GM12872 (cell line): ENCODE data around the gene TNFAIP2.

ENCODE experiments used
- CTCF ChIP-seq: IDR thresholded peaks from 3 replicates; pipeline ENCODE4 v1.5.1; 2011; ENCODE audit warnings: low read depth, mild to moderate bottlenecking, low read length, moderate library complexity; ENCODE audit not compliant: insufficient read depth

TNFAIP2 gene

GRCh38 chr14:103101963-103102688 lies 21.1 kb upstream of the TNFAIP2 start:
- no peak for TF ChIP-seq CTCF

- TF ChIP-seq CTCF: no peak
Observed at GRCh38 chr14:103102689-103103260, 20.5 kb upstream of the TNFAIP2 start.

DNA sequence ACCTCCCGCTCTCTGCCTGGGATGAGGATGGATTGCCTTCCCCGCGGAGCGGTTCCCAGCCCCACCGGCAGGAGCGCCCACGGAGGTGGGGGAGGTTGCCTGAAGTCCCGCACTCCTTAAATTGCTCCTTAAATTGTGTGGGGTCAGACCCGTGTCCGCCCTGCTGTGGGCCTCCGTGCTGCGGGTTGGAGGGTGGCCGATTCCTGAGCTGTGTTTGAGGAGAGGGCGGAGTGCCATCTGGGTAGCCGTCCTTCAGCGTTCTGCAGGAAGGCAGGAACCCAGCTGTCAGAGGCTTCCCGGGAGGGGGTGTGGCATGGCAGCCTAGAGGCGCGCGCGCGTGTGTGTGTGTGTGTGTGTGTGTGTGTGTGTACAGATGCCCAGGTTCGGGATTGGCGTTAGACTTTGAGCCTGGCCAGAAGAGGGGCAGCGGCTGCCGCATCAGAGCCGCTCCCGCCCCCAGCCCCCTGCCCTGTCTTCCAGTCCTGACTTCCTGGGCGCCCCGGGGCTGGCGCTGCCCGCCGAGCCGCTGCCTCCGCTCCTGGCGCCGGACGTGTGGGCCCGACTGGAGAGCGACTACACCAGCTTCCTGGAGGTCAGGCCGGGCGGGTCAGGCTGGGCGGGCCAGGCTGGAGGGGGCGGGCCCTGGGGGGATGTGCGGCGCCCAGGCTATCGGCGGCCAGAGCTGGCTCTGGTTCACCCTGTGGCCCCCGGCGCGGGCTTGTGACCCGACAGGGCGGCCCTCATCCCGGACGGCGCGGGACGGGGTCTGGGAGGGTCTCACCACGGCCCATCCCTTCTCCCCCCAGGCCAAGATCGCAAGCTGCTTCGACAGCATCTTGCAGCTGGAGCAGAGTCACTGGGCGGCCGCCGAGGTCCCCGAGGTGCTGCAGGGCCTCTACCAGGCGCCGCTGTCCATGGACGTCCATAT lies 19.5 kb upstream of the TNFAIP2 start:
- TF ChIP-seq CTCF: no peak

DNA sequence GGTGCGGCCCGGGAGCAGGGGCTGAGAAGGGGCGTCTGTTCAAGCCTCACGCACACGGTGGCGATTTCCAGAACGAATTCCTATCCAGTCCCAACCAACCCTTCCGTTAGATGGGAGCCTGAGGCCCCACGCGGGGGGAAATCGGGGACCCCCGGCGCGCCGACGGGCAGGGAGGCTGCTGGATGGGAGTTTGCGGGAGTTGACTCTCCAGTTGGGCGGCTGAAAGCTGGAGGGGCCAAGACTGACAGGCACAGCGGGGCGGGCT lies 18.9 kb upstream of the TNFAIP2 start:
- no peak for TF ChIP-seq CTCF

GRCh38 chr14:103104654-103105452 lies 18.4 kb upstream of the TNFAIP2 start:
- TF ChIP-seq CTCF: peak; percentile 97

DNA sequence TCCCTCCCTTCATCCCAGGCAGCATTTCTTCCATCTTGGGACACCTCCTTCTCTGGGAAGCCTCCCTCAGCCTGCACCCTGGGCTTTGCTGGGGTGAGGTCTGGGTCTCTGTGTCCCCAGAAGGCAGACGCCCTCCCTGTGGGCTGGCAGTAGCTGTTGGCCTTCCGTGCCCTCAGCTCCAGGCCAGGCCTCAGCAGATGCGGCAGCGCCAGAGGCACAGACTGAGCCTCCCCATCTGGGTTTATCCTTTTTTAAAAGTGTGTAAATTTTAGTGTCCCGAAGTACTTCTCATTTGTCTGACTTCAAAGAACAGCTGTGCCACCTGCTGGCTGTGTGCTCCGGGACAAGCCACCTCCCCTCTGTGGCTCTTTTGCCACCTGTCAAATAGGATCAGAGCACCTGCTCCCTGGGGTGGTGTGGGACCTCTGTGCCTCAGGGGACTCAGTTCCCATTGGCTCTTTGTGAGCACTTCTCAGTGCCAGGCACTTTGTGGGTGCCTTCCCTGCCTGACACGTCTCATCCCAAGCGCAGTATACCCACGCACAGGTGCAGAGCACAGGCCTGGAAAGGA lies 17.6 kb upstream of the TNFAIP2 start:
- TF ChIP-seq CTCF: peak; percentile 41; the same call in 2 of the 3 replicates
